CD4-positive, alpha-beta T cell treated with Interleukin-4 for 4 hours (primary cell): ENCODE results near the gene DDRGK1.
"Not testable (repeated sequence)": the region's sequence is repeated elsewhere in the genome, so short reads cannot be mapped to it uniquely, and the experiment has no call there.

ENCODE experiments used
- DNase-seq: peaks from one replicate; pipeline ENCODE4 v3.0.0-alpha.2; 2020

DDRGK1 gene

DNA sequence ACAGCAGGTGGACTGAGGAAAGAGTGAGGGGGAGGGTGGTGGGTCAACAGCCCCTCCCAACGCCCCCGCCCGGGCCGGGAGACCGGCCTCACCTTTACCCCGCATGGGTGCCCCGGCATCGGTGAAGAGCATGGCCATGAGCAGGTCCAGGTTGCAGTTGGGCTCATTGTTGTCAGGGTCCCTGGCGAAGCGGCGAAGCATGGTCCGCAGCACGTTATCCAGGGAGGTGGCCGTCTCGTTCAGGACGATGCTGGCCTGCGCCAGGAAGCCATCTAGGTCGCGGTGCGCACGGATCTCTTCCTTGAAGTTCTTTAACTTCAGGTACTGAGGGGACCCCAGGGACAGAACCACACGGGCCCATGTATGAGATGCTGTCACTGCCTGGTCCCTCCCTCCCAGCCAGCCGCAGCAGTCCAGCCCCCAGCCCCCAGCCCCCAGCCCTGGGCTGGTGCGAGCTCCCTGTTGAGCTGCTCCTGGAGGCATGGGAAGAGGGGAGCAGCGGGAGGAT lies 29.6 kb upstream of the DDRGK1 start:
- no peak for DNase-seq

DNA sequence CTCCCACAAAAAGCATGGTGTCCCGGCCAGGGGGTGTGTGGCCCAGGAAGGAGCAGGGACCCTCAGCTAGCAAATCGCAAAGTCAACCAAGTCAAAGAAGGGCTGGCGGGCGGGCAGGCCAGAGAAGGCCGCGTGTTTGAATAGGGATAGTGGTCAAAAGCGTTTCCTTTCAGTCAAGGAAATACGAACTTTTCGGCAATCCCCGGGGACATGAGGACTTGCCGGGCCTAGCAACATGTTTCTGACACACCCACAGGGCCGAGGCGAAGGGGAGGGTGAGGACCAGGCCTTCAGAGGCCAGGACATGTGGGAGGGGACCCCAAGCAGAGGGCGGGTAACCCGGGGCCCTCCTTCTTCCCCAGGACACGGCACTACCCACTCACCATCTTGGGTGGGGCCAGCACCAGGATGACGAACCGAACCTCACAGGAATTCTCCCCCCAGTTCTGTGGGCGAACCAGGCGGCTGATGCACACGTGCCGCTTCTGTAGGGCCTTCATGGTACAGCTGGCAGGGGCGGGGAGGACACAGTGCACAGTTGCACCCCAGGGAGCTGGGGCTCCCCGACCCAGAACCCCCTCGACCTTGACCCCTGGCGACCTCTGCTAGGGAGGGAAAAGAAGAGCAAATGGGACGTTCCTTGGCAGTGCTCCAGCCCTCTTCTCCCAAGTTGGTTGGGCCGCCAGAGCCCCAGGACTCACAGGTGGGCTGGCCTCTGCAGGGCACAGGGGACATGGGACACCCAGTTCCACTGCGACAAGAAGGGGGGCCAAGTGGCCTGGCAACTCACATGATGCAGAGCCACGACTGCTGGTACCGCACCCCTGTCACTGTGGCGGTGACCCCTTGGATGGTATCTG lies 28.9 kb upstream of the DDRGK1 start:
- DNase-seq = no peak

DNA sequence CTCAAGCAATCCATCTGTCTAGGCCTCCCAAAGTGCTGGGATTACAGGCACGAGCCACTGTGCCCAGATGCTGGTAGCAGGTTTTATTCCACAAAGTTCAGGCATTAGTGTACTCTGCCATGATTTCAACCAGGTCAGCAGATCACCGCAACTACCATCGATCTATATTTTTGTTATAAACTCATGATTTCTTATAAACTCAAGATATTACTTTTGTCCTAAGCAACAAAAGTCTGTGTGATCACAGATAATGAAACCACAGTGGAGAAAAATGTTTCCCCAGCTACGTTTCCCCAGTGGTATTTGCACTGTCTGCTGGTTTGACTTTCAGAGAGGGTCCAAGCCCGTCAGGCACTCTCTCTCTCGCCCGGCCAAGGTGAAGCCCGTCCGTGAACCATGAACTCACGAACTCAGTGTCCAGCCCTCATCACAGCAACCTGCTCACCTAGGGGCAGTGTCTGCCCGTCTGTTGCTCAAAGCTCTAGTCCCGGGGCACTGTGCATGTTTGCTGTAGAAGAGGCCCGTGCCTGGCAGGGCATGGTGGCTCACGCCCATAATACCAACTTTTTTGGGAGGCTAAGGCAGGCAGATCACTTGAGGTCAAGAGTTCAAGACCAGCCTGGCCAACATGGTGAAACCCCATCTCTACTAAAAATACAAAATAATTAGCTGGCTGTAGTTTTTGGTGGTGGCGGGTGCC lies 27.6 kb upstream of the DDRGK1 start:
- no peak for DNase-seq

DNA sequence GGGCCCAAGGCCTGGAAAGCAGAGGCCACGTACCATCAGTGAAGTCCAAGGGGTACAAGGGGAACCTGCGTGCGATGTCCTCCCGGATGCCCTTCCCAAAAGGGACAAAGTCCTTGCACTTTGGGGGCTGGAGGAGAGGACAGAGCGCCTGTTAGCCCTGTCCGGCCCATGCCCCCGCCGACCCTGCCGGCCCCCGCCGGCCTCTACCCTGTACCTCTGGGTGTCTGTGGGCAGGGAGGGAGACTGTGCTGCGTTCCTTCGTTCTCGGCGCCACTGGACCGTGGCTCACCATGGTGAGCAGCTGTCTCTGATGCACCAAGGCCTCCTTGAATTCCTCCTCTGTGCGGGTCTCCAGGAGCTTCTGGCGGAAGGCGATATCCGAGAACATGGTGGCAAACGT lies 26.6 kb upstream of the DDRGK1 start:
- DNase-seq = no peak

DNA sequence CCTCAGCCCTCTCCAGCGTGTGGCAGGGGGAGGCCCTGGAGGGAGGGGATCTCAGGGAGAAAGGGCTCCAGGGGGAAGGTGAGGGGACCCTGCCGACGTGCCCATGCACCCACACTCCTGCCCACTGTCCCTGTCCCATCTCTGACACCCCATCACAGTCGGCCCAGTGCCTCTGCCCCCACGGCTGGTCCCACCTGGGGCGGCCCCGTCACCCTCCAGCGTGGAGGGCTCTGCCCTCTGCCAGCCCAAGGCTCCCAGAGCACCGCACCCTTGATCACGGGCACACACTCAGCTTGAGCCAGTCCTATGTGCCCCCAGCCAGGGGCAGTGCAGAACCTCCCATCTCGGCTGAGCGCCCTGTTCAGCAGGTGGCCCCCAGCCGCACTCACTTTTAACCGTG lies 25.3 kb upstream of the DDRGK1 start:
- DNase-seq = no peak

DNA sequence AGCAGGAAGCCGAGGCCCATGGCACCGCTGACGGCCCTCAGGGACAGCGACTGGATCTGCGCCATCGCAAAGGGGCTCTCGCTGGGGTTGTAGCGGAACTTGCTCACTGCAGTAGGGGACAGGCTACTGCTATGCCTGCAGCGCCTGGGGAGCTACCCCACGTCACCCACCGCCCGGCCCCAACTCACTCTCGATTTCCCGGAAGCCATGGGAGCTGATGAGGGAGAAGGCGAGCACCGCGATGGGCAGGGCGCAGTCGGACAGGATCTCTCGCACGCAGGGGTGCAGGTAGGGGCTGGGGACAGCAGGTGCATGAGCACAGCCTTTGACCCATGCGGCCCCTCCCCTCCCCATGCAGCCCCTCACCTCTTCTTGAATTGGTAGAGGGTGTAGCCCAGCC lies 24.7 kb upstream of the DDRGK1 start:
- no peak for DNase-seq

DNA sequence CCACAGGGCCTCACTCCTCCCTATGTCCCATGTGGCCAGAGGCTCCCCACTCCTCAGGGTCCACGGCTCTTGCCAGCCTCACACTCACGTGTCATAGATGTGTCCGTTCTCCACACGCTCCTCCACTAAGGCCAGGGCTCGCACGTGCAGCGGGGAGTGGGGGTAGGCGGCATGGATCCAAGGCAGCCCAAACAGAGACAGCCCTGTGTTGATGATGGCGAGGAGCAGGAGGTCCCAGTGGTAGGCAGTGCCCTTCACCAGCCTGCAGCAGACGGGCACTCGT lies 24.2 kb upstream of the DDRGK1 start:
- no peak for DNase-seq

DNA sequence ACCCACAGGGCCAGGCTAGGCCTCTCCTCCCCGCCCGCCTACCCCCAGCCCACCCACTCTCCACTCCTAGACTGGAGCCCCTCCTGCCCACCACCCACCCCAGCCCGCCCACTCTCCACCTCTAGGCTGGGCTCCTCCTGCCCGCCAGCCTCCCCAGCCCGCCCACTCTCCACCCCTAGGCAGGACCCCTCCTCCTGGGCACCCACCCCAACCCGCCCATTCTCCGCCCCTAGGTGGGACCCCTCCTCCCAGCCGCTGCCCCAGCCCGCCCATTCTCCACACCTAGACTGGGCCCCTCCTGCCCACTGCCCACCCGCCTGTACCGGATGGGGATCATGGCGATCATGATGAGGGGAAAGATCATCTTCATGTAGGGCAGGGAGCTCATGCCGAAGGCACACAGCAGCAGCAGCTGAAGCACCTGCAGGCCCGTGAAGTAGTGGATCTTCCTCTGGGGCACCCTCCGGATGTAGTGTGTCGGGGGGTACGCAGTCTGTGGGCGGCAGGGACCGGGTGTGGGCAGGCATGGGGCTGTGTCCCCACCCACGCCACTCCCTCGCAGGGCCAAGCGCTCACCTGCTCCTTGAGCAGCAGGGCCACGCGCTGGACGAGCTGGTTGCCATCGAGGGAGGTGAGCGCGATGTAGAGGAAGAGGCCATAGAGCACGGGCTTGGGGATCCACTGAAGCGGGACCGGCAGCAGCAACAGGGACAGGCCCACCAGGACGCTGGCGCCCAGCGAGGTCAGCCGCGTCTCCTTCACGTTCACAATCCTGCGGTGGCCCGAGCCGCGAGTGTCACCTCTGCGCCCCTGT lies 23.7 kb upstream of the DDRGK1 start:
- no peak for DNase-seq

DNA sequence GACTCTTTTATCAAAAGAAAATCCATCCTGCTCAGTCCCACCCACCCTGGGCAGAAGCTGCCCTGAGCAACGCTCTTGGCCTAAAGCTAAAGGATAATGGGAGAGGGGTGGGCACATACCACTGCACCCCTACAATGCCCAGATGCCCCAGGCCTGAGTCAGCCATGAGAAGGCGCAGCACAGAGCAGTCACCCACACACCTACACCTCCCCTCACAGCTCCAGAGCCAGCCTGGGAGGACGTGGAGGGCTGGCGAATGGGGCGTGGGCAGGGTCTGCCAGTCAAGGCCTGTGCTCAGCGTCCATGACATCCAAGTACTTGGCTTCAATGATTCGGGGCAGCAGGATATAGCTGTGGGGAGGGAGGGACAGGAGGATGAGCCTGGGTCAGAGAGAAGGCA lies 23.0 kb upstream of the DDRGK1 start:
- no peak for DNase-seq

DNA sequence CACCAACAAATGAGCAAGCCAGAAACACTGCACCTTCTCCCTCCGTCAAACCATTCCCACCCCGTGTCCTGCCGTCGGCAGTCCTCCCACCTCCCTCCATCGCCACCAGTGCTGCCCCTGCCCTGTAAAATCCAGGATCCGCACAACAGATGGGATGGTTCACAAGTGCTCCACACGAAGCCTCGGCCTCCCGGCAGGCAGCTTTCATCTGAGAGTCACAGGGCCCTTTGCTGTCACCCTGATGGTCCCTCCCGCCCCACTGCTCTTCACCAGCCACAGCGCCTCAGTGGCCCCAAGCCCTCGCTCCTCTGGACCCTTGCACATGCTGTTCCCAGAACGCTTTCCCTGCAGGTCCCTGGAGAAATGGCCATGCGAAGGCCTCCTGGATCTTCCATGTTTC lies 22.4 kb upstream of the DDRGK1 start:
- DNase-seq = no peak

DNA sequence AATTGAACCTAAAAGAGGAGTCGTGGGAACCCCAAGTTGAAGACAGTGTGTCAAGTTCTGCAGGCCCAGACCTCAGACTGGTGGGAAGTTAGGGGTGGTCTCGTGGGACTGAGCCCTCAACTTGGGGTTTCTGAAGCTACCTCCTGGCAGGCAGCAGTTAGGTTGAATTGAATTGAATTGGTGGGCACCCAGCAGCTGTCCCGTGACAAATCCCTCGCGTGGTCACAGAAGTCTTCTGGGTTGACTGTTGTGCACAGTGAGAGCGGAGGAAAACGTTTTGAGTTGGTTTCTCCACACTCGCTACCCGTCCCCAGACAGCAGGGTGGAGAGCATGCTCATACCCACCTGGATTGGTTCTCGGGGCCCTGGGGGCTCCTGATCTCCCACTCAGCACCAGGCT lies 21.6 kb upstream of the DDRGK1 start:
- no peak for DNase-seq

DNA sequence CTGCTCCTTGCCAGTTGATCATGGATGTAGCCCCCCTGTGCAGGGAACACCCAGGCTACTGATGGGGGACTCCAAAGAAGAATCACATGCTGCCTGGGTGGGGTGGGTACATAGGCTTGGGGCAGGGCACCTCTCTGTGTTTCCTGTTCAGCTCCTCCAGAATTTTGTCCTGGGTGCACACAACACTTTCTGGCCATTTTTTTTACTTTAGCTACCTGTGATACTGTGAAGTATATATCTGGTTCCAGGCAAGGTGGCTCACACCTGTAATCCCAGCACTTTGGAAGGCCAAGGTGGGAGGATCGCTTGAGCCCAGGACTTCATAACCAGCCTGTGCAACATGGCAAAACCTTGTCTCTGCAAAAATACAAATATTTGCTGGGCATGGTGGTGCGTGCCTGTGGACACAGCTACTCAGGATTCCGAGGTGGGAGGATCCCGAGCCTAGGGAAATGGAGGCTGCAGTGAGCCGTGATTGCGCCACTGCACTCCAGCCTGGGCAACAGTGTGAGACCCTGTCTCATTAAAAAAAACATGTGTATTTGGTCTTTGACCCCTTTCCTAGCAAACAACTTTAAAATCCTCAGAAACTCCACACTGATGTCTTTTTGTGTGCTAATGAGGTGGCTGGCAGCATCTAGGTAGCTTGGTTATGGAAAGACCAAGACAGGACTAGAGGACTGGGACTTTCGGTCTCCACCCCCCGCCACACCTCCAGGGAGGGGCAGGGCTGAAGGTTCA lies 20.4 kb upstream of the DDRGK1 start:
- no peak for DNase-seq

DNA sequence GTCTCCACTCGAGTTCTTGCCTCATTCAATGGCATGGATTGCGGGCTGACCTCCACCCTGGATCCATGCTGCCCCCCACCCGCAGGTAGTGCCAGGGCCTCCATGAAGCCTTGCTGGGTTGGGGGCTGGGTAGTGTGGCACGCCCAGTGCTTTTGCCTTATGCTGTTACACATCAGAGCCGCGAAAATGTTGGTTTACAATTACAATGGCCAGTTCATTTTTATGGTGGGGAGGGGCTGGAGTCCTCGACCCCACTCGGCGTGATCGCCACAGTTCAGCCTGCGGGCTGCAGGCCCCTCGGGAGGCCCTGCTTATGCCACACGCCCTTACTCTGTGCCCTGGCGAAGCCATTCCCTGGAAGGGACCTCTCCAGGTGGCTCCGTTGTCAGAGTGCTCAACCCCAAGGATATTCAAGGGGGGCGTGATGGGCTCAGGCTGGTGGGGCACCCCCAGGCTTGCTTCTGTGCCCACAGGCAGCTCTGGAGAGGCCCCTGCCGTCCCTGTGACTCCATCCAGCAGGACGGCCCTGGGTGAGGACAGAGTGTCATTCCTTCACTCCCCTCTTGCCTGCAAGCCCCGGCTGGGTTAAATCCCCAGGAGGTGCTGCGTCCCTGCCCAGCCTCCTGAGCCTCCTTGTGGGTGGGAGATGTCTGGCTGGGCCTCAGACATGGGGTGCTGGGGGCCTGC lies 19.7 kb upstream of the DDRGK1 start:
- no peak for DNase-seq

DNA sequence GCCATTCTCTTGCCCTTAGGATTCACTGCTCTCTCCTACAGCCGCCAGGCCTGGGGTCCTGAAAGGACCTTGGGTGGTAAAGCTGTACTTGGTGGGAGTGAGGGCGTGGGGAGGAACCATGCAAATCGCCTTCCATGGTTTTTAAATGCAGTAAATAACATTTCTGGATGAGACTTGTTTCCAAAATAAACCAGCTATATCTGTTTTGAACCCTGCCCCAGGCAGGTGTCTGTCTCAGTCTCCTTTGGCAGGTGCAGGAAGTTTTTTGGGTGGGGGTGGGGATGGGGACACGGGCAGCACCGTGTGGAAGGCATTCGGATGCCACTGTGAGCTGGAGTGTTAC lies 19.1 kb upstream of the DDRGK1 start:
- no peak for DNase-seq

DNA sequence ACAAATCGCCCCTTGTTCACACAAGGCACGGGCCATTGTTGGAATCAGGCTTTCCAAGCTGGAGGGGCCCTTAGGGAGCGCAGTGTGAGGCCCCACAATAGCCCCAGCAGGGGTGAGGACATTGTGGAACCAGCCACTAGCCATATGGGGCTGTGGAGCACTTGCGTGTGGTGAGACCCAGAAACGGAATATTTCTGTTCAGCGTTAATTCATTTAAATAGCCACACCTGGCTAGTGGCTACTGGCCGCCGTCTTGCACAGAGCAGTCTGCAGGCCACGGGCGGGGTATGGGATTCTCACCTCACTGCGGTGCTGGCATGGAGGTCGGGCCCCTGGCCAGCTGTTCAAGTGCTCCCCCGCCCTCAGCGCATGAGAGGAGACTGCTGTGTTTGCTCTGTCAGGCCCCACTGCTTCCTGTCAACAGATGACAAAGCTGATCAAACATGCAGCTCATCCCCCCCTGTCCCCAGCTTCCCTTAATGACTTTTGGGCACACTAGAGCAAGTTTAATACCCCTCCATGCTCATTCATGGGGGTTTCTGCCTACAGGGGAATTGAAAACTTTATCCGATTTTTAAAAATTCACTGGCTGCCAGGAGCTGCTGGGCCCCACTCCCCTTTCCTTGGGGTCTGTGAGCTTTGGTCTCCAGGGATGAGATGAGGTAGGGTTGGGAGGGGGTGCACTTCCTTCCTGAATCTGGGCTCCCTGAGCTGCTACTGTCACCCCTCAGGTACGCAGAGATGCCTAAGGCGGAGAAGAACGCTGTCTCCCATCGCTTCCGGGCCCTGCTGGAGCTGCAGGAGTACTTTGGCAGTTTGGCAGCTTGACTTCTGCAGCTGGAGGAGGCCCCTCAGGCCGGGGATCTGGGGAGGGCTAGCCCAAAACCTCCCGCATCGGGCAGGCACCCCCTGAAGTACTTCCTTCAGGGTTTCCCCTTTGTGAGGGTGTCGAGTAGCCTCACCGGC lies 18.4 kb upstream of the DDRGK1 start:
- no peak for DNase-seq

DNA sequence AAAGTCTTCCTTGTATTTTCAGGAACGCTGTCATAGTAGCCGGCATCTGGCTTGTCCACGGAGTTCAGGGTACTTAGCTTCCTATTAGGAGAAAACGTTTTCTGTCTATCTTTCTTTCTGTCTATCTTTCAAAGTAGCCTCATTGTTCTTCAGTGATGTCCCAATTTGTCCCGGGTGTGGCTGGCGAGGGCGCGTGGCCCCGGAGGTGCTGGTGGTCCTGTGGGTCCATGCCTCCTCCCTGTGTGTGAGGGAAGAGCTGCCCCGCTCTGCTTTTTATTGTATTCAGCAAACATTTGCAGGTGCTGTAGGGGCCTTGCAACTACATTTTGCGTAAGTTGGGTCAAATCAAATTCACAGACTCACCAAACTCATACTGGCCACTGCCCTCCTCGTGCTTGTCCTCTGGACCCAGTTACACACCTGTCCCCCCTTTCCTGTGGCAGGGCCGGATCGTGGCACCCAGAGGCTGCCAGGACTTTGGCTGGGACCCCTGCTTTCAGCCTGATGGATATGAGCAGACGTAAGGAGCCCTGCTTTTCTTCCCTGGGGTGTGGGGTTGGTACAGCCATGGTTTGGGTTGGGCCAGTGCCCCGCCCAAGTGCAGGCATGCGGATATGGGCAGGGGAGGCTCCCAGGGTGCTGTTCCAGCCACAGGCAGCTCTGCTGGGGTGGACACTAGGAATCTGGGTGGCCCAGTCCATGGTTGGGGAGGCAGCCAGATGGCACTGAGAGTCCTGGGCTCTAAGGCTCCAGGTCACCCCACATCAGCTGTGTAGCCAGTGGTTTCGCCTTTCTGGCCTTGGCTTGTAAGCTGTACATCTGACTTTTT lies 17.1 kb upstream of the DDRGK1 start:
- DNase-seq = no peak

DNA sequence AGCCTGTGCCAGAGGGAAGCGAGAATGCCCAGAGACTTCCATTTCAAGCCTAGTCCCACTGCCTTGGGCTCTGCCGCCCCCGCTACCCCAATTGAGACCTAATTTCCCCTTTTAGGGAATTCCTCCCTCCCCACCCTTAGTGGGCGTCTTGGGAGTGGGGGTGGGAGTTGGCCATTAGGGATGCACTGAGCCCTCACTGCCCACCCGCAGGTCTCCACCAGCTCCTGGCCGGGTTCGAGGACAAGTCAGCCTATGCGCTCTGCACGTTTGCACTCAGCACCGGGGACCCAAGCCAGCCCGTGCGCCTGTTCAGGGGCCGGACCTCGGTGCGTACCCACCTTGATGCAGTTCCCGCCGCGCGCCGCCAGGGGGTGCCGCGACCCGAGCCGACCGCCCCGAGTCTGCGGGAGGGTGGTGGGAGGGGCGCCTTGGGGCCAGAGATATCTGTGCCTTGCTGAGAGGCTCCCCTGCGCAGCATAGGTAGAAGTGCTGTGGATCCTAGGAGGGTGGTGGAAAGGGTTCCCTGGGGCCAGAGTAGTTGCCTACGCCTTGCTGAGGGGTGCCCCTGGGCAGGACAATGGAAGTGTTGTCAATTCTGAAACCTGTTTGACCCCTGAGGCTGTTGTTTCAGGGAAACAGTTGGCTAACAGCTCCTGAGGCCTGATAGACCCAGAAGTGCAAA lies 14.0 kb upstream of the DDRGK1 start:
- peak; percentile 55 for DNase-seq

DNA sequence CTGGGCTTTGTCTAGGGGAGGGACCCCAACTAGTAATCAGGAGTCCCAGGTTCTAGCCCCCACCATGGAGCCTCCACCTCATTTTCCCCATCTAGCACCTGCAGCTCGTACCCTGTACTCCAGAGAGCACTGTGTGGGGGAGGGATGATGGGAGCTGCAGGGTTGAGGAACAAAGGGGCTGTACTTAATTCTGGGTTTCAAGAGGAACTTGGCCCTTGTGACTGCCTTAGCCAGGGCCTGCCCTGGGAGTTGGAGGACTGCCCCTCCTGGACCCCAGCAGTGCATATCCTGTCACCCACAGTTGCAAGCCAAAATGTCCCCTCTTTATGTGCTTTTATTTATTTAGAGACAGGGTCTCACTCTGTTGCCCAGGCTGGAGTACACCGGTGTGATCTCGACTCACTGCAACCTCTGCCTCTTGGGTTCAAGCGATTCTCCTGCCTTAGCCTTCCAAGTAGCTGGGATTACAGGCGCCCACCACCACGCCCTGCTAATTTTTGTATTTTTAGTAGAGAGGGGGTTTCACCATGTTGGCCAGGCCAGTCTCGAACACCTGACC lies 11.0 kb upstream of the DDRGK1 start:
- not testable (repeated sequence) for DNase-seq

DNA sequence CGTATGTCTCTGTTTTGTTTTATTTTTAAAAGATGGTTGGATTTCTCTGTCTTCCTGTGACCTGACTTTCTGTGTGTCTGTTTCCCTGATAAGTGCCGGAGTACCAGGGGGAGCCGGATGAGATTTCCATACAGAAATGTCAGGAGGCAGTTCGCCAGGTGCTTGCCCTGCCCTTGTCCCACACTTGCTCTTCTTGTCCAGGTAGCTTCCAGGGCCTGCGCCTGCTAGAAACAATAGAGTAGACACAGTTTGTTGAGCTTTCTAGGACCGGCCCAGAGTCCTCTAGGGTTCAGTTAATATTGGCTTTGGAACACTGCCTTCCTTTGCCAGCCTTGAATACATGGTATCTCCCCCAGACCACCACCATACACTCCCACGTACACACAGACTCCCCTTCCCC lies 8.7 kb upstream of the DDRGK1 start:
- no peak for DNase-seq
